ENCODE results near the gene SPEG. TPM values are rescaled to one million over a fixed set of nuclear protein-coding genes. Genes with fewer than 3 reads are reported as not detected.

The SPEG gene
- total RNA-seq, 3 donors from 2014 or later, result 0.32 to 36.6 (median 21.0) TPM

DNA sequence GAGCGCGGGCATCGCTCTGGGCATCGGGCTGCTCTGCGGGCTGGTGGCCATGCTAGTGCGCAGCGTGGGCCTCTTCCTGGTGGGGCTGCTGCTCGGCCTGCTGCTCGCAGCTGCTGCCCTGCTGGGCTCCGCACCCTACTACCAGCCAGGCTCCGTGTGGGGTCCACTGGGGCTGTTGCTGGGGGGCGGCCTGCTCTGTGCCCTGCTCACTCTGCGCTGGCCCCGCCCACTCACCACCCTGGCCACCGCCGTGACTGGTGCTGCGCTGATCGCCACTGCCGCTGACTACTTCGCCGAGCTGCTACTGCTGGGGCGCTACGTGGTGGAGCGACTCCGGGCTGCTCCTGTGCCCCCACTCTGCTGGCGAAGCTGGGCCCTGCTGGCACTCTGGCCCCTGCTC lies 113.0 kb downstream of the SPEG start:
- no peak for DNase-seq (ENCODE audit: low spot score in 2 of 2)
- H3K27me3 ChIP-seq, result no peaks in the 10 kb centered on the region
- intact Hi-C loops (cut with DNase I; ENCODE audit: low total_unique reads), result no loop called here

More for the DNA sequence above, 113.0 kb downstream of the SPEG start:
- H3K36me3 ChIP-seq, result no peaks in the 10 kb centered on the region
- no peak overlapping the region for H3K4me3 ChIP-seq
- H3K9me3 ChIP-seq, result no peaks in the 10 kb centered on the region
- H3K4me1 ChIP-seq, result peaks cover 5 to 6% of the 10 kb centered on the region in 2 donors
- no peak overlapping the region for H3K27ac ChIP-seq
- TF ChIP-seq POLR2A (IDR thresholded peaks at IDR 0.05), result no peak
- no peak for TF ChIP-seq POLR2AphosphoS5 (IDR thresholded peaks at IDR 0.05)
- TF ChIP-seq CTCF (IDR thresholded peaks at IDR 0.05), result no peak

Other genes with a start within 250 kb of the SPEG start
- gene ZFAND2B, start 228.1 kb upstream of the SPEG start, total RNA-seq, result 10 to 100 TPM; 43.6 to 52.0 (median 45.0) TPM
- 10 to 100 TPM; 14.5 to 26.9 (median 18.9) TPM for gene ABCB6, start 215.9 kb upstream of the SPEG start, total RNA-seq
- 10 to 100 TPM; 35.6 to 44.5 (median 37.0) TPM for gene ATG9A, start 205.2 kb upstream of the SPEG start, total RNA-seq
- 100 to 1,000 TPM in 1 of 3 donors, 10 to 100 TPM in 2; 29.3 to 101 (median 67.8) TPM for gene ANKZF1, start 205.0 kb upstream of the SPEG start, total RNA-seq
- gene GLB1L, start 189.4 kb upstream of the SPEG start, total RNA-seq, result 10 to 100 TPM; 10.2 to 15.7 (median 11.8) TPM
- gene STK16, start 189.4 kb upstream of the SPEG start, total RNA-seq, result 10 to 100 TPM; 13.1 to 18.1 (median 16.4) TPM
- under 1 TPM in 1 of 3 donors, not detected in 2; 0.16 TPM for gene TUBA4B, start 181.6 kb upstream of the SPEG start, total RNA-seq
- 10 to 100 TPM in 2 of 3 donors, 1 to 10 TPM in 1; 5.4 to 73.3 (median 48.8) TPM for gene TUBA4A, start 180.9 kb upstream of the SPEG start, total RNA-seq
- gene DNAJB2, start 155.5 kb upstream of the SPEG start, total RNA-seq, result 10 to 100 TPM; 49.9 to 88.3 (median 59.0) TPM
- gene PTPRN, start 125.4 kb upstream of the SPEG start, total RNA-seq, result under 1 TPM in 2 of 3 donors, not detected in 1; 0.33 to 0.44 TPM
- gene RESP18, start 102.1 kb upstream of the SPEG start, total RNA-seq, result not detected
- 10 to 100 TPM; 49.8 to 81.9 (median 79.0) TPM for gene DNPEP, start 46.9 kb upstream of the SPEG start, total RNA-seq
- 10 to 100 TPM; 17.1 to 29.6 (median 29.5) TPM for gene DES, start 16.5 kb upstream of the SPEG start, total RNA-seq
- gene GMPPA, start 64.0 kb downstream of the SPEG start, total RNA-seq, result 10 to 100 TPM; 15.7 to 33.4 (median 29.7) TPM
- under 1 TPM in 1 of 3 donors, not detected in 2; 0.44 TPM for gene ASIC4, start 79.6 kb downstream of the SPEG start, total RNA-seq
- gene CHPF, start 109.0 kb downstream of the SPEG start, total RNA-seq, result 10 to 100 TPM; 46.5 to 58.9 (median 49.0) TPM
- 1 to 10 TPM; 1.6 to 1.9 (median 1.8) TPM for gene TMEM198, start 109.2 kb downstream of the SPEG start, total RNA-seq
- 10 to 100 TPM; 69.2 to 91.9 (median 73.1) TPM for gene OBSL1, start 136.7 kb downstream of the SPEG start, total RNA-seq
- under 1 TPM in 2 of 3 donors, not detected in 1; 0.64 to 0.73 TPM for gene INHA, start 137.5 kb downstream of the SPEG start, total RNA-seq
- gene STK11IP, start 163.0 kb downstream of the SPEG start, total RNA-seq, result 10 to 100 TPM; 11.2 to 16.7 (median 15.7) TPM
- 1 to 10 TPM; 2.1 to 4.7 (median 4.6) TPM for gene SLC4A3, start 192.8 kb downstream of the SPEG start, total RNA-seq